DOHH2 (cell line): ENCODE results near the gene NR3C2.

Experiments
- H3F3A ChIP-seq: fragments of 200-600 bp; sonication (generic), shearing (Covaris generic); 2 replicates; pipeline ENCODE4 v1.6.0; 2016; ENCODE audit warnings: antibody characterized with exemption, mild to moderate bottlenecking; ENCODE audit not compliant: control insufficient read depth, insufficient read depth
- H3K27ac ChIP-seq: fragments of 200-600 bp; sonication (generic); 2 replicates; pipeline ENCODE4 v1.5.1; 2014; ENCODE audit warnings: low read depth, mild to moderate bottlenecking, low read length, moderate library complexity
- H3K27me3 ChIP-seq: fragments of 200-600 bp; sonication (generic); 2 replicates; pipeline ENCODE4 v1.6.1; 2014; ENCODE audit warnings: mild to moderate bottlenecking, low read length, mixed read lengths; ENCODE audit not compliant: control insufficient read depth
- H3K36me3 ChIP-seq: fragments of 200-600 bp; sonication (generic); 2 replicates; pipeline ENCODE4 v1.6.1; 2014; ENCODE audit warnings: mild to moderate bottlenecking, low read length, moderate library complexity, mixed read lengths; ENCODE audit not compliant: control insufficient read depth
- H3K4me1 ChIP-seq: fragments of 200-600 bp; sonication (generic); 2 replicates; pipeline ENCODE4 v1.6.1; 2014; ENCODE audit warnings: mild to moderate bottlenecking, low read length, mixed read lengths; ENCODE audit not compliant: control insufficient read depth
- H3K4me2 ChIP-seq: fragments of 200-600 bp; sonication (generic); 2 replicates; pipeline ENCODE4 v1.6.0; 2014; ENCODE audit warnings: mild to moderate bottlenecking, low read length, moderate library complexity
- H3K4me3 ChIP-seq: fragments of 200-600 bp; sonication (generic); 2 replicates; pipeline ENCODE4 v1.5.1; 2014; ENCODE audit warnings: mild to moderate bottlenecking, low read length, mixed read lengths
- H3K79me2 ChIP-seq: fragments of 200-600 bp; sonication (generic); 2 replicates; pipeline ENCODE4 v1.6.1; 2014; ENCODE audit warnings: mild to moderate bottlenecking, low read length, mixed read lengths; ENCODE audit not compliant: control insufficient read depth
- H3K9me2 ChIP-seq: fragments of 200-600 bp; sonication (generic); replicated peaks from 2 replicates; pipeline ENCODE4 v1.6.1; 2014; ENCODE audit warnings: mild to moderate bottlenecking, low read length, mixed read lengths; ENCODE audit not compliant: control insufficient read depth
- H3K9me3 ChIP-seq: fragments of 200-600 bp; sonication (generic); 2 replicates; pipeline ENCODE4 v1.6.1; 2014; ENCODE audit warnings: antibody characterized with exemption, low read length, mixed read lengths; ENCODE audit not compliant: control insufficient read depth, insufficient read depth
- H4K20me1 ChIP-seq: fragments of 200-600 bp; sonication (generic); 2 replicates; pipeline ENCODE4 v1.6.0; 2014; ENCODE audit warnings: low read depth, mild to moderate bottlenecking, antibody characterized with exemption, low read length, moderate library complexity; ENCODE audit not compliant: control insufficient read depth, insufficient read depth
- EZH2phosphoT487 ChIP-seq: fragments of 200-600 bp; sonication (generic); IDR thresholded peaks from 2 replicates; pipeline ENCODE4 v1.6.1; 2017; ENCODE audit warnings: borderline replicate concordance, mild to moderate bottlenecking, antibody characterized with exemption, low read length, moderate library complexity, mixed read lengths
- TF ChIP-seq, protein P1 (sequence below): fragments of 200-600 bp; sonication (generic); IDR thresholded peaks from one replicate; pipeline ENCODE4 v1.5.1; 2014; ENCODE audit warnings: antibody characterized with exemption, mild to moderate bottlenecking, low read depth, low read length; ENCODE audit not compliant: poor library complexity, severe bottlenecking

Gene NR3C2

DNA sequence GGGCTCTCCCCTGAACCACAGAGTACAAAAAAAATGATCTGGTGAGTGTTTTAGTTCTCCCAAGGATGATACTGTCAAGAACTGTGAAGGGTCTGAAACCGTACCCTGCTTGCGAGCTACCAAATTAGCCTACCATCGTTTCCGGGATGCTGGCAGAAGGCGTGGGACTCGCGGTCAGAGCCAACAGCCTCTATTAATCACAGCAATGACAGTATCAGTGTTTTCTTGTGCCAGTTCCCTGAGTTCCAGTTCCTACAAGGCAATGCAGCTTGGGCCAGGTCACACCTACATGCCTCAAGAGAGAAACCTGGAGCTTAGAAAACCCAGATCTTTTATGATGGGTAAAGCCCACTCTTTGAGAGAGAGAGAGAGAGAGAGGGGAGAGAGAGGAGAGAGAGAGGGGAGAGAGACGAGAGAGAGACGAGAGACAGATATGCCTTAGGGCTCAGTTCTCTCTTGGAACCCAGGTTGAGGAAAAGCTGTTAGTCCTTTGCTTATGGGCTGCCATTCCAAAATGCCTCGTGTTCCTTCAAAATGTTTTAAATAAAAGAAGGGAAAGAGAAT is 382.5 kb downstream of the NR3C2 start:
- H3K79me2 ChIP-seq: no peaks in the 10 kb centered on the region
- no peaks in the 10 kb centered on the region for H3F3A ChIP-seq
- H3K9me2 ChIP-seq: no peaks in the 10 kb centered on the region
- peaks cover 16% of the 10 kb centered on the region for H3K4me1 ChIP-seq
- no peaks in the 10 kb centered on the region; the same call in 1 of the 2 replicates for H3K27me3 ChIP-seq
- no peaks in the 10 kb centered on the region; the same call in 1 of the 2 replicates for H4K20me1 ChIP-seq
- H3K27ac ChIP-seq: no peak overlapping the region
- H3K9me3 ChIP-seq: no peaks in the 10 kb centered on the region
- no peak overlapping the region for H3K4me2 ChIP-seq
- H3K36me3 ChIP-seq: no peaks in the 10 kb centered on the region
- TF ChIP-seq EZH2phosphoT487: no peak
- TF ChIP-seq, protein P1, sequence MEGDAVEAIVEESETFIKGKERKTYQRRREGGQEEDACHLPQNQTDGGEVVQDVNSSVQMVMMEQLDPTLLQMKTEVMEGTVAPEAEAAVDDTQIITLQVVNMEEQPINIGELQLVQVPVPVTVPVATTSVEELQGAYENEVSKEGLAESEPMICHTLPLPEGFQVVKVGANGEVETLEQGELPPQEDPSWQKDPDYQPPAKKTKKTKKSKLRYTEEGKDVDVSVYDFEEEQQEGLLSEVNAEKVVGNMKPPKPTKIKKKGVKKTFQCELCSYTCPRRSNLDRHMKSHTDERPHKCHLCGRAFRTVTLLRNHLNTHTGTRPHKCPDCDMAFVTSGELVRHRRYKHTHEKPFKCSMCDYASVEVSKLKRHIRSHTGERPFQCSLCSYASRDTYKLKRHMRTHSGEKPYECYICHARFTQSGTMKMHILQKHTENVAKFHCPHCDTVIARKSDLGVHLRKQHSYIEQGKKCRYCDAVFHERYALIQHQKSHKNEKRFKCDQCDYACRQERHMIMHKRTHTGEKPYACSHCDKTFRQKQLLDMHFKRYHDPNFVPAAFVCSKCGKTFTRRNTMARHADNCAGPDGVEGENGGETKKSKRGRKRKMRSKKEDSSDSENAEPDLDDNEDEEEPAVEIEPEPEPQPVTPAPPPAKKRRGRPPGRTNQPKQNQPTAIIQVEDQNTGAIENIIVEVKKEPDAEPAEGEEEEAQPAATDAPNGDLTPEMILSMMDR: no peak
- H3K4me3 ChIP-seq: no peak overlapping the region

DNA sequence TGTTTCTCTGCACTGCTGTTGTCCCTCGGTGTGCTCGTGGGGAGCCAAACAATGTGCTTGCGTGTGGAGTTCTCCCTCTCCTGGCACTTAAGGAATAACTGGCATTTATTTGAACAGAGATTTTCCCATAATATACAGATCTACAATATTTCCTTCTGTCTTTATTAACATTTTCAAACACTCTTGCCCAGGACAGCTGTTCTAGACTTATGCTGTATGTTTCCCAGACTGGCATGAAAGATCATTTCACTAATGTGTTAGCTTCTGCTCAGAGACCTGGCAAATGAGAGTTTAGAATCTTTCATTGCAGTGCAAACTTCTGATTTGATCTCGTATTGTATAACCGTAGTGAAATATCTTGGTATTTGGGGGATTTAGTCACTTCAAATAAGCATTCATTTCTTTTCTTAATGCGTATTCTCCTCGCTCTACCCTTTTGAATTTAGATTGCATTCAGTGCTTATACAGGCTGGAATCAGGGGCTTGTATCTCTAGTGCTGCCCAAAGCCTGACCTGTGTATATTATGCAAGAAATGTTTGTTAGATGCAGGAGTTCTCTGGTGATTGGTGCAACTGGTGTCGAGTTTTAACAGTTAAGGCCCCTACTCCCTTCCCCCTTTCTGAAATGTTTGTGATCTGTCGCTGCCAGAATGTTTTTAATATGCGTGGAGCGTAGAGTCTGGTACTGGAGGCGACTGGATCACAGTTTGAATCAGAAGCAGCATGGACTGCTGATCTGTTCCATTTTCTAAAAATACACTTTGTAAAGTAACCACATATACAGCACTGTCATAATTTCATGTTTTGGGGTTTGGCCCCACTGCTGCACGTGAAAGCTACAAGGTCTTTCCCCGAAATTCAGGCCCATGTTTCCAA is 384.0 kb downstream of the NR3C2 start:
- H3K9me3 ChIP-seq: no peaks in the 10 kb centered on the region
- H4K20me1 ChIP-seq: no peaks in the 10 kb centered on the region; the same call in 1 of the 2 replicates
- H3K27me3 ChIP-seq: no peaks in the 10 kb centered on the region; the same call in 1 of the 2 replicates
- no peak overlapping the region for H3K4me3 ChIP-seq
- H3F3A ChIP-seq: no peaks in the 10 kb centered on the region
- H3K36me3 ChIP-seq: no peaks in the 10 kb centered on the region
- no peak overlapping the region for H3K27ac ChIP-seq
- H3K9me2 ChIP-seq: no peaks in the 10 kb centered on the region
- H3K4me2 ChIP-seq: peak overlapping the region; percentile 33
- peaks cover 28% of the 10 kb centered on the region for H3K4me1 ChIP-seq
- TF ChIP-seq, protein P1: no peak
- no peak for TF ChIP-seq EZH2phosphoT487
- H3K79me2 ChIP-seq: no peaks in the 10 kb centered on the region

DNA sequence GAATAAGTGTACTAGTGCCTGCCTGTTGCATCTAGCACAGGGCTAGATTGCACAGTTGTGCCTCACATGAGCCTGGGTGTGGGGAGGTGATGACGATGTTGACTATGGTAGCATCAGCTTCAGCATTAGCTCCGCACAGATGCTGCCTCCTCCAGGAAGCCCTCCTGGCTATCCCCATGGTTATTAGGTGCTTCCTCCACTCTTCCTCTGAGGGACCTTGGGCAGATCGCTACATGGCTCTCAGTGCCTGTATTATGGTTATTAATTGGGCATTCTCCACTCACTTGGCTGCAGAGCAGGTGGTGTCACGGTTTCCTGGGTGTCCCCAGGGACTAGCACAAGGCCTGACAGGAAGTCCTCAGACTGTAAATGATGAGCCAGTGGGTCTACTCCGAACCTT is 384.7 kb downstream of the NR3C2 start:
- TF ChIP-seq, protein P1: no peak
- no peak for TF ChIP-seq EZH2phosphoT487
- Histone ChIP-seq H3K36me3 (no peaks in the 10 kb centered on the region), H3K4me2 (peak overlapping the region; percentile 33)

More for the DNA sequence above, 384.7 kb downstream of the NR3C2 start:
- Histone ChIP-seq H3K9me2 (no peaks in the 10 kb centered on the region), H3K27ac (no peak overlapping the region), H4K20me1 (no peaks in the 10 kb centered on the region; the same call in 1 of the 2 replicates), H3K4me3 (peak overlapping the region; percentile 14; the same call in 1 of the 2 replicates), H3K79me2 (no peaks in the 10 kb centered on the region), H3K4me1 (peaks cover 28% of the 10 kb centered on the region), H3K9me3 (no peaks in the 10 kb centered on the region), H3K27me3 (no peaks in the 10 kb centered on the region; the same call in 1 of the 2 replicates), H3F3A (no peaks in the 10 kb centered on the region)
